ENCODE results near the gene ZNF385D. TPM values are rescaled to one million over a fixed set of nuclear protein-coding genes. Genes with fewer than 3 reads are reported as not detected.

The ZNF385D gene
- total RNA-seq, 3 donors from 2014 or later, result 3.2 to 4.3 (median 3.8) TPM

GRCh38 chr3:21592828-21593227, 158.2 kb downstream of the ZNF385D start:
- Histone ChIP-seq H3K9me3 (no peaks in the 10 kb centered on the region), H3K27ac (no peak overlapping the region), H3K4me3 (no peak overlapping the region), H3K36me3 (no peaks in the 10 kb centered on the region), H3K27me3 (no peaks in the 10 kb centered on the region), H3K4me1 (no peaks in the 10 kb centered on the region)
- no peak for DNase-seq (ENCODE audit: low spot score in 2 of 2)
- TF ChIP-seq POLR2AphosphoS5 (IDR thresholded peaks at IDR 0.05) (no peak), CTCF (IDR thresholded peaks at IDR 0.05) (no peak), POLR2A (IDR thresholded peaks at IDR 0.05) (no peak)
- intact Hi-C loops (cut with DNase I; ENCODE audit: low total_unique reads), result no loop called here

- no peak overlapping the region for H3K27ac ChIP-seq
- no peak for TF ChIP-seq POLR2AphosphoS5 (IDR thresholded peaks at IDR 0.05)
- no peaks in the 10 kb centered on the region for H3K27me3 ChIP-seq
- H3K4me3 ChIP-seq, result no peak overlapping the region
- no peaks in the 10 kb centered on the region for H3K36me3 ChIP-seq
- H3K4me1 ChIP-seq, result no peaks in the 10 kb centered on the region
- no peak for DNase-seq (ENCODE audit: low spot score in 2 of 2)
- no peaks in the 10 kb centered on the region for H3K9me3 ChIP-seq
- intact Hi-C loops (cut with DNase I; ENCODE audit: low total_unique reads), result no loop called here
These were observed 163.1 kb downstream of the ZNF385D start for GRCh38 chr3:21587894-21588293.

- no peaks in the 10 kb centered on the region for H3K27me3 ChIP-seq
- intact Hi-C loops (cut with DNase I; ENCODE audit: low total_unique reads), result loop anchor here (1.0 kb wide), 1 partner anchor 9 kb away; no protein-coding TSS in a partner anchor
- DNase-seq (ENCODE audit: low spot score in 2 of 2), result no peak
- TF ChIP-seq POLR2AphosphoS5 (IDR thresholded peaks at IDR 0.05), result no peak
- no peak for TF ChIP-seq POLR2A (IDR thresholded peaks at IDR 0.05)
- no peak for TF ChIP-seq CTCF (IDR thresholded peaks at IDR 0.05)
- no peaks in the 10 kb centered on the region for H3K4me1 ChIP-seq
- no peak overlapping the region for H3K4me3 ChIP-seq
- no peak overlapping the region for H3K27ac ChIP-seq
- H3K36me3 ChIP-seq, result no peaks in the 10 kb centered on the region
- no peaks in the 10 kb centered on the region for H3K9me3 ChIP-seq
These were observed 165.7 kb downstream of the ZNF385D start for GRCh38 chr3:21585216-21585740.

GRCh38 chr3:21573291-21573690, 177.7 kb downstream of the ZNF385D start:
- Histone ChIP-seq H3K36me3 (no peaks in the 10 kb centered on the region), H3K9me3 (no peaks in the 10 kb centered on the region), H3K27ac (no peak overlapping the region), H3K4me1 (no peaks in the 10 kb centered on the region), H3K27me3 (no peaks in the 10 kb centered on the region), H3K4me3 (no peak overlapping the region)
- intact Hi-C loops (cut with DNase I; ENCODE audit: low total_unique reads), result no loop called here
- no peak for DNase-seq (ENCODE audit: low spot score in 2 of 2)
- TF ChIP-seq CTCF (IDR thresholded peaks at IDR 0.05) (no peak), POLR2A (IDR thresholded peaks at IDR 0.05) (no peak), POLR2AphosphoS5 (IDR thresholded peaks at IDR 0.05) (no peak)

- intact Hi-C loops (cut with DNase I; ENCODE audit: low total_unique reads), result no loop called here
- TF ChIP-seq POLR2AphosphoS5 (IDR thresholded peaks at IDR 0.05) (no peak), POLR2A (IDR thresholded peaks at IDR 0.05) (no peak), CTCF (IDR thresholded peaks at IDR 0.05) (no peak)
- H3K27ac ChIP-seq, result no peak overlapping the region
These were observed 186.5 kb downstream of the ZNF385D start for GRCh38 chr3:21564531-21564930.

GRCh38 chr3:21562243-21562642, 188.8 kb downstream of the ZNF385D start:
- Histone ChIP-seq H3K4me3 (no peak overlapping the region), H3K4me1 (no peaks in the 10 kb centered on the region), H3K27ac (no peak overlapping the region), H3K36me3 (no peaks in the 10 kb centered on the region), H3K27me3 (no peaks in the 10 kb centered on the region), H3K9me3 (peaks cover 0 to 4% of the 10 kb centered on the region in 2 donors)
- no peak for TF ChIP-seq POLR2AphosphoS5 (IDR thresholded peaks at IDR 0.05)
- no peak for TF ChIP-seq CTCF (IDR thresholded peaks at IDR 0.05)
- TF ChIP-seq POLR2A (IDR thresholded peaks at IDR 0.05), result no peak
- no peak for DNase-seq (ENCODE audit: low spot score in 2 of 2)
- intact Hi-C loops (cut with DNase I; ENCODE audit: low total_unique reads), result no loop called here

More at GRCh38 chr3:21564531-21564930, 186.5 kb downstream of the ZNF385D start:
- Histone ChIP-seq H3K27me3 (no peaks in the 10 kb centered on the region), H3K9me3 (no peaks in the 10 kb centered on the region), H3K4me1 (no peaks in the 10 kb centered on the region), H3K36me3 (no peaks in the 10 kb centered on the region), H3K4me3 (no peak overlapping the region)
- no peak for DNase-seq (ENCODE audit: low spot score in 2 of 2)
